ENCODE data around the gene SAMD11. TPM values are rescaled to one million over a fixed set of nuclear protein-coding genes. Genes with fewer than 3 reads are reported as not detected.

The SAMD11 gene
- total RNA-seq, 1 experiment from 2014 or later, result not detected

DNA sequence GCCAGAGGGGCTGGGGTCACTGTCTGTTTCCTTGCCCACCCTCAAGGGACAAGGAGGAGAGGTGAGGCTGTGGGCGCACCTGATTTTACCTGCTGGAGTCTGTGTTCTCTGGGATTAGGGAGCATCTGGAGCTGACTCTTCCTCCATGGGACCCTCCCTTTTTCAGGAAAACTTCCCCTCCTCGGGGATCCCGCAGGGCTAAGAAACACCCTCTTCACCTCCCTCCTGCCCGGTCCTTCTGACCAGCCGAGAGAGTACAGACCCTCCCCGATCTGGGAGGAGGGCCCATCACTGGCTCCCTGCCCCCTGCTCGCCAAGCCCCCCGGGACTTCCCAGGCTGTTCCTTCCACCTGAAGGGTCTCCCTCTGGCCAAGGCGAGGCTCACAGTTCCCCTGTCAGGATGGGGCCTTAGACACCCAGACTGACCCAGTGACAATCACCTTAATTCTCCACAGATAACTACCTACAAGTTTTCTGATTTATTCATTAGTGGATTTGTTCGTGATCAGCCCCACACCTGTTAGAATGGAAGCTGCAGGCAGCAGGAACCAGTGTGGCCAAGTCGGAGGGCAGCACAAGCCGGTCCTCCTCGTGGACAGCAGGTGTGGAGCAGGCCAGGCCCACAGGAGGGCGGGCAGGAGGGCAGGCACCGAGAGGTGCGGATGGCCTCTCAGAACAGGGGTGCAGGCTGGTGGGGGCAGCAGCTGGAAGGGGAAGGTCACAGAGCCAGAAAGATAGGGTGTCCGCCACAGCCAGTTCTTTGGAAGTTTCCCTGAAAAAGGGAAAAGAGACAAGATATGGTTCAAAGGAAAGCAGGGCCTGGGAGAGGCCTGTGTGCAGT lies 15.9 kb upstream of the SAMD11 start:
- Histone ChIP-seq H3K27me3 (ENCODE audit: low read length) (no peaks in the 10 kb centered on the region), H3K36me3 (ENCODE audit: insufficient read depth, low read length) (no peaks in the 10 kb centered on the region), H3K9ac (ENCODE audit: low read length) (no peak overlapping the region), H3K79me2 (ENCODE audit: low read length) (no peaks in the 10 kb centered on the region), H3K9me3 (ENCODE audit: low read length) (no peaks in the 10 kb centered on the region), H4K20me1 (ENCODE audit: insufficient read depth, low read depth, low read length) (no peaks in the 10 kb centered on the region), H3K27ac (ENCODE audit: low read length) (no peak overlapping the region), H3K4me3 (ENCODE audit: low read length) (no peak overlapping the region), H2AFZ (ENCODE audit: low read length) (no peak overlapping the region), H3K4me2 (ENCODE audit: low read depth, low read length, poor library complexity, severe bottlenecking) (no peak overlapping the region), H3K9me2 (replicated peaks; ENCODE audit: insufficient read depth, low read length) (no peaks in the 10 kb centered on the region), H3K4me1 (ENCODE audit: low read length) (peaks cover 8% of the 10 kb centered on the region)
- DNase-seq, result no peak

DNA sequence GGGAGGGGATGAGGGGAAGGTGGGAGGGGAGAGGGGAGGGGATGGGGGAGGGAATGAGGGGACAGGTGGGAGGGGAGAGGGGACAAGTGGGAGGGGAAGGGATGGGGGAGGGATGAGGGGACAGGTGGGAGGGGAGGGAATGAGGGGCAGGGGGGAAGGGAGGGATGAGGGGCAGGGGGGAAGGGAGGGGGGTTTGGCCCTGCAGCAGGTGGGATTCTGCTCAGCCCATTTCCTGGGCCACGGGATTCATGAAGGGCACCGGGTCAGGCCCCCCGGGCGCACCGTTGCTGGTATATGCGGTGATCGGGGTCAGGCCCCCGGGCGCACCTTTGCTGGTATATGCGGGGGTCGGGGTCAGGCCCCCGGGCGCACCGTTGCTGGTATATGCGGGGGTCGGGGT lies 15.1 kb upstream of the SAMD11 start:
- Histone ChIP-seq H4K20me1 (ENCODE audit: insufficient read depth, low read depth, low read length) (no peaks in the 10 kb centered on the region), H3K79me2 (ENCODE audit: low read length) (no peaks in the 10 kb centered on the region), H3K9me3 (ENCODE audit: low read length) (no peaks in the 10 kb centered on the region), H3K9ac (ENCODE audit: low read length) (no peak overlapping the region), H3K27me3 (ENCODE audit: low read length) (no peaks in the 10 kb centered on the region), H3K4me2 (ENCODE audit: low read depth, low read length, poor library complexity, severe bottlenecking) (no peak overlapping the region), H3K27ac (ENCODE audit: low read length) (no peak overlapping the region), H2AFZ (ENCODE audit: low read length) (no peak overlapping the region), H3K4me3 (ENCODE audit: low read length) (no peak overlapping the region), H3K4me1 (ENCODE audit: low read length) (peaks cover 8% of the 10 kb centered on the region), H3K9me2 (replicated peaks; ENCODE audit: insufficient read depth, low read length) (no peaks in the 10 kb centered on the region), H3K36me3 (ENCODE audit: insufficient read depth, low read length) (no peaks in the 10 kb centered on the region)
- DNase-seq, result no peak

DNA sequence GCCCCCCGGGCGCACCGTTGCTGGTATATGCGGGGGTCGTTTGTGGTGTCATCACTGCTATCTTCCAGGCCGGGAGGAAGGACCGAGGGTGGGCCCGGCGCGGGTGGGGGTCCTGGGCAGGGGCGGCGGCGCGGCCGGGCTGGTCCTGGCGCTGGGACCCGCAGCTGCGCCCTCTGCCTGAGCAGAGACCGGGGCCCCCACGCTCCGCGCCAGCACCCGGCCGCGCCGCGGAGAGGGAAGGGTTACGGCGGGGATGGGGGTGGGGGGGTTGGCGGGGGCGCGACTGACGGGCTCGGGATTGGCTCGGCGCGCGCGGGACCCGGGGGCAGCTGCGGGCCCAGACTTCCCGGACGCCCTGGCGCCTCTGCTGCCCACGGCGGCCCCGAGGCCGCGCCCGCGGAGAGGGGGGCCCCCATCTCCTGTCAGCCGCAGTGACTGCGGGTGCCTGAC lies 13.8 kb upstream of the SAMD11 start:
- Histone ChIP-seq H3K9me3 (ENCODE audit: low read length) (no peaks in the 10 kb centered on the region), H3K4me3 (ENCODE audit: low read length) (no peak overlapping the region), H3K27ac (ENCODE audit: low read length) (no peak overlapping the region), H3K27me3 (ENCODE audit: low read length) (no peaks in the 10 kb centered on the region), H2AFZ (ENCODE audit: low read length) (no peak overlapping the region), H3K9ac (ENCODE audit: low read length) (no peak overlapping the region), H3K79me2 (ENCODE audit: low read length) (no peaks in the 10 kb centered on the region), H3K4me1 (ENCODE audit: low read length) (peaks cover 7% of the 10 kb centered on the region), H3K9me2 (replicated peaks; ENCODE audit: insufficient read depth, low read length) (no peaks in the 10 kb centered on the region), H3K4me2 (ENCODE audit: low read depth, low read length, poor library complexity, severe bottlenecking) (no peak overlapping the region), H3K36me3 (ENCODE audit: insufficient read depth, low read length) (no peaks in the 10 kb centered on the region), H4K20me1 (ENCODE audit: insufficient read depth, low read depth, low read length) (no peaks in the 10 kb centered on the region)
- DNase-seq, result no peak

DNA sequence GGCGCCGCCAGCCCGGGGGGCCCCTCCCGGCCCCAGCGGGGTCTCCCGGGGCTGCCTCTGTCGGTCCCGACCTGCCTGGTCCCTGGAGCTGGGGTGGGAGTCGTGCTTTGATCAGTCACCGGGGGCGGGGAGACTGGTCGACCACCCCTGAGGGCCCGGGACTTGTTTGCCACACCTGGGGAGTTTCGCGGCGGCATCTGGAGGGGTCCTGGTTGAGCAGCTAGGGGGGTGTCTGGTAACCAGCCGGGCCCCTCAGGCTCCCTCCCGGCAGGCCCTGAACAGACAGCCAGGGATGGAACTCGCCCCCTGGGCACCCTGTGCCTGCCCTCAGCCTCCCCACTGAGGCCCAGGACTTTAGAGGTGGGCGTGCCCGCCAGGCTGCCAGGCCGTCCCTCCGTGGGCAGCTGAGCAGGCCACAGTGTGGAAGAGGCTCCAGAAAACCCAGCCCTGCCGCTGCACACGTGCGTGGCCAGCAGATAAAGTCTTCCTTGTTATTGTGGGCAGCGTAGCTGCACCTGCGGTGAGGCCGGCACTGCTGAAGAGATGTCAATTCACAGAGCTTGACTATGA lies 13.3 kb upstream of the SAMD11 start:
- Histone ChIP-seq H4K20me1 (ENCODE audit: insufficient read depth, low read depth, low read length) (no peaks in the 10 kb centered on the region), H3K4me3 (ENCODE audit: low read length) (no peak overlapping the region), H3K27me3 (ENCODE audit: low read length) (no peaks in the 10 kb centered on the region), H2AFZ (ENCODE audit: low read length) (no peak overlapping the region), H3K27ac (ENCODE audit: low read length) (no peak overlapping the region), H3K36me3 (ENCODE audit: insufficient read depth, low read length) (no peaks in the 10 kb centered on the region), H3K9me3 (ENCODE audit: low read length) (no peaks in the 10 kb centered on the region), H3K9ac (ENCODE audit: low read length) (no peak overlapping the region), H3K79me2 (ENCODE audit: low read length) (no peaks in the 10 kb centered on the region), H3K9me2 (replicated peaks; ENCODE audit: insufficient read depth, low read length) (no peaks in the 10 kb centered on the region), H3K4me1 (ENCODE audit: low read length) (peaks cover 2% of the 10 kb centered on the region), H3K4me2 (ENCODE audit: low read depth, low read length, poor library complexity, severe bottlenecking) (no peak overlapping the region)
- DNase-seq, result no peak

DNA sequence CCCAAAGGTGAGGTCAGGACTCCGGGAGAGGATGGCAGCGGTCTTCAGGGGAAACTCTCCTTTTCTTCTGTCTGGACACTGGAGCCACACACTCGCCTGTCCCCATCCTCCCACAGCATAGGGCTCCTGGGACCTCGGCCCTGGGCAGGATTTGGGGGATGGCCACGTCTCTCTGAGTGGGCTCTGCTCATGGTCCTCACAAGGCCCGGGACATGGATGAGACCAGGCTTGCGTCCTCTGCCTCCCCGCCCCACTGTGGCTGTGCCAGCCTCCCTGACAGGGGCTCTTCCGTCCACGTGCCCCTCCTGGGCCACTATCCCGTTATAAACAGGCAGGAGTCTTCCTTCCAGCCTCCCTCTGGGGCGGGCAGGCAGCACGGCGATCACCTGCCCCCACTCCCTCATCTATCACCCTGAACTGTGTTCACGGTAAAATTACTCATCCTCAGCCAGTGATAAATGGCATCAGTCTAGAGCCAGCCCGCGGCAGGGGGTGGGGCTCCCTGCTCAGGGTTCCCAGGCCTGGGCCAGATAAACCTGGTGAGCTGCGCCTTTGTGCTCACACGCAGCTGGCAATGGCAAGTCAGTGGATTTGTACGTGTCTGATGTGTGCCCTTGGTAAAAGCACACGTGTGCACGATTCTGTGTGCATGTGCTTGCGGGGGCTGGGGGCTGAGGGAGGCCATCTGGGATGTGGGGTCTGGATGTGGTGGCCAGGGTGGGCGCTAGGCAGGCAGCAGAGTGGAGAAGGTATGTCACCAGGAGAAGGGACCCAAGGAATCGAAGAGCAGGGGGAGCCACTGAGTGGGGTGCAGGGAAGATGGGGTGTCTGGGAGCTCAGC lies 12.6 kb upstream of the SAMD11 start:
- Histone ChIP-seq H3K9ac (ENCODE audit: low read length) (no peak overlapping the region), H2AFZ (ENCODE audit: low read length) (no peak overlapping the region), H3K4me3 (ENCODE audit: low read length) (no peak overlapping the region), H3K4me1 (ENCODE audit: low read length) (no peaks in the 10 kb centered on the region), H4K20me1 (ENCODE audit: insufficient read depth, low read depth, low read length) (no peaks in the 10 kb centered on the region), H3K27me3 (ENCODE audit: low read length) (no peaks in the 10 kb centered on the region), H3K9me3 (ENCODE audit: low read length) (no peaks in the 10 kb centered on the region), H3K27ac (ENCODE audit: low read length) (no peak overlapping the region), H3K36me3 (ENCODE audit: insufficient read depth, low read length) (no peaks in the 10 kb centered on the region), H3K79me2 (ENCODE audit: low read length) (no peaks in the 10 kb centered on the region), H3K9me2 (replicated peaks; ENCODE audit: insufficient read depth, low read length) (no peaks in the 10 kb centered on the region), H3K4me2 (ENCODE audit: low read depth, low read length, poor library complexity, severe bottlenecking) (no peak overlapping the region)
- DNase-seq, result no peak

DNA sequence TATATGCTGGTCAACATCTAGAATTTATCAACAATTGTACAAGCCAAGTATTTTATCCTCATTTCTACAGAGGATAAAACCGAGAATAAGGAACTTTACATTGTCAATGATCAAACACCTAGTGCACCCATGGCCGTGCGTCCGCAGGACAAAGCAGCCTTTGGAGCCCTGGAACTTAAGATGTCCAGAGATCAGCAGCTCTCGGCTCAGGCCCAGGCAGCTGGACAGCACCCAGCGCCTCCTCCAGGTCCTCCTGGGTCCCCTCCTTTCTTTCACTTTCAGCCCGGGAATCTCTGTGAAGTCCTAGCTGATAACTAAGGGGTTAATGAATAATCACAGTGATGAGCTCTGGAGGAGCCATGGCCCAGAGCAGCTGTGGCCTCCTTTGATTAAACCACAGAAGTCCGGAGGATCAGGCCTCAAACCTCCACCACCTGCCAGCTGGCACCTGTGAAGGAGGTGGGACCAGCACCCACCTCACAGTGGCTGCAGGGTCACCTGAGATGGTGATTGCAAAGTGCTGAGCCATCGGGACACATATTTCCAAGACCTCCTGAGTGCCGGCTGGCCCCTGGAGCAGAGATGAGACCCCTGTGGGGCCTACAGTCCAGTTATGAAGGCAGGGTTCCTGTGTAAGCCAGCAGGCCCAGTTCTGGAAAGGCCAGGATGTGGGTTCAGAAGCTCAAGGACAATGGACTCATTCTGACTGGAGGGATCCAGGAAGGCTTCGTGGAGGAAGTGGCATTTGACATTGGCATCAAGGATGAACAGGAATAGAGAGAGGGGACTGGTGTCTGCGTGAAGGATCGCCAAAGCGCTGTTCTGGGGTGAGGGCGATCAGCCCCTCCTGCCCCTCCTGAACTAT lies 11.6 kb upstream of the SAMD11 start:
- no peaks in the 10 kb centered on the region for H3K36me3 ChIP-seq (ENCODE audit: insufficient read depth, low read length)
- no peaks in the 10 kb centered on the region for H3K9me3 ChIP-seq (ENCODE audit: low read length)
- no peak overlapping the region for H3K4me3 ChIP-seq (ENCODE audit: low read length)
- H3K9me2 ChIP-seq (replicated peaks; ENCODE audit: insufficient read depth, low read length), result no peaks in the 10 kb centered on the region
- no peak overlapping the region for H3K27ac ChIP-seq (ENCODE audit: low read length)
- no peaks in the 10 kb centered on the region for H3K79me2 ChIP-seq (ENCODE audit: low read length)
- no peak overlapping the region for H3K4me2 ChIP-seq (ENCODE audit: low read depth, low read length, poor library complexity, severe bottlenecking)
- no peak overlapping the region for H3K9ac ChIP-seq (ENCODE audit: low read length)
- no peak for DNase-seq
- no peaks in the 10 kb centered on the region for H3K27me3 ChIP-seq (ENCODE audit: low read length)
- H4K20me1 ChIP-seq (ENCODE audit: insufficient read depth, low read depth, low read length), result no peaks in the 10 kb centered on the region
- H3K4me1 ChIP-seq (ENCODE audit: low read length), result no peaks in the 10 kb centered on the region
- H2AFZ ChIP-seq (ENCODE audit: low read length), result no peak overlapping the region

DNA sequence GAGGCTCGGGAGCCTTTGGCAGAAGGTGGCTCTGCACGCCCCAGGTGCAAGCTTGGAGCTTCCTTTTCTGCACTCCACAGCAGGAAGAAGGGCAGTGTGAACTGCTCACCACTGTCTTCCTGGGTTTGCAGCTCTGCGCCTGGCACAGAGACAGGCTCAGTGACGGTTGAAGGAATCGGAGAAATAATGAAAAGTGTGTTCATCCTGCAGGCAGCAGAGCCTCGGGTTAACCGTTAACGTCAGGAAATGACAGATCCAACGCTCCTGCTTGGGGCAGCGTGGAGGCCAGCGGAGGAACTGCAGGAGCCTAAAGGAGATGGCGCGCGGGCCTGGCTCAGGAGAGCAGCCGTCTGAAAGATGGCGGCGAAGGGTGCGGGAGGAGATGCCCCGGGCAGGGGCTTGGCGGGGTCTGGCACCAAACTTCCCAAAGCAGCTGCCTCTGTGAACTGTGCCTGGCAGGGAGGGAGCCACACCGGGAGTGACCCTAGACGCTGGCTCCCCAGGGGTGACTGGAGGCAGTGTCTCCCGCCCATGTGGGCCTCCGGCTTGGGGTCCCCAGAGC lies 10.9 kb upstream of the SAMD11 start:
- Histone ChIP-seq H3K4me2 (ENCODE audit: low read depth, low read length, poor library complexity, severe bottlenecking) (no peak overlapping the region), H3K4me3 (ENCODE audit: low read length) (no peak overlapping the region), H3K4me1 (ENCODE audit: low read length) (no peaks in the 10 kb centered on the region), H3K9me2 (replicated peaks; ENCODE audit: insufficient read depth, low read length) (no peaks in the 10 kb centered on the region), H3K9me3 (ENCODE audit: low read length) (no peaks in the 10 kb centered on the region), H3K27ac (ENCODE audit: low read length) (no peak overlapping the region), H3K36me3 (ENCODE audit: insufficient read depth, low read length) (no peaks in the 10 kb centered on the region), H3K9ac (ENCODE audit: low read length) (no peak overlapping the region), H3K27me3 (ENCODE audit: low read length) (no peaks in the 10 kb centered on the region), H2AFZ (ENCODE audit: low read length) (no peak overlapping the region), H4K20me1 (ENCODE audit: insufficient read depth, low read depth, low read length) (no peaks in the 10 kb centered on the region), H3K79me2 (ENCODE audit: low read length) (no peaks in the 10 kb centered on the region)
- DNase-seq, result no peak

All from Karpas-422 (cell line).